Heart left ventricle (tissue), 16 donors: ENCODE data around the gene CRACR2A. TPM values are rescaled to one million over a fixed set of nuclear protein-coding genes. Genes with fewer than 3 reads are reported as not detected.

ENCODE experiments used
- ATAC-seq, 4 donors: fragments of 200-7000 bp; cut with Tn5 transposase; one replicate each; pipeline ENCODE4 v1.9.1; 2020 to 2022; ENCODE audit warnings: moderate library complexity in 4 of 4, mild to moderate bottlenecking in 3 of 4, moderate number of reproducible peaks in 1 of 4
- DNase-seq, 5 donors: peaks; one replicate each; pipeline ENCODE4 v3.0.0-alpha.2; 2020
- H3K27ac ChIP-seq, 12 donors: fragments of 200-600 bp; sonication (generic) in 4 of 12; one replicate each; pipeline versions ENCODE4 v1.5.0 to v1.8.0; 2016 to 2022; ENCODE audit warnings: mild to moderate bottlenecking in 2 of 12
- H3K27me3 ChIP-seq, 9 donors: fragments of 200-600 bp; sonication (generic) in 2 of 9; one replicate each; pipeline versions ENCODE4 v1.5.1 to v1.8.0; 2016 to 2022; ENCODE audit warnings: mild to moderate bottlenecking in 3 of 9
- H3K36me3 ChIP-seq, 9 donors: fragments of 200-600 bp; sonication (generic) in 2 of 9; one replicate each; pipeline versions ENCODE4 v1.5.0 to v1.8.0; 2018 to 2022; ENCODE audit warnings: mild to moderate bottlenecking in 2 of 9
- H3K4me1 ChIP-seq, 12 donors: fragments of 200-600 bp; sonication (generic) in 4 of 12; one replicate each; pipeline versions ENCODE4 v1.5.0 to v1.8.0; 2016 to 2022; ENCODE audit warnings: mild to moderate bottlenecking in 3 of 12
- H3K4me3 ChIP-seq, 12 donors: fragments of 200-600 bp; sonication (generic) in 4 of 12; one replicate each; pipeline versions ENCODE4 v1.5.0 to v1.8.0; 2017 to 2022; ENCODE audit warnings: mild to moderate bottlenecking in 9 of 12, moderate library complexity in 4 of 12
- H3K9me3 ChIP-seq, 12 donors: fragments of 200-600 bp; sonication (generic) in 4 of 12; one replicate each; pipeline versions ENCODE4 v1.5.0 to v1.8.0; 2016 to 2022; ENCODE audit warnings: mild to moderate bottlenecking in 1 of 12
- CTCF ChIP-seq, 12 donors: fragments of 200-600 bp; sonication (generic) in 4 of 12; IDR thresholded peaks; one replicate each; pipeline versions ENCODE4 v1.5.0 to v1.8.0; 2018 to 2022; ENCODE audit warnings: antibody characterized with exemption in 12 of 12, mild to moderate bottlenecking in 5 of 12
- POLR2A ChIP-seq, 2 donors: fragments of 450-650 bp; IDR thresholded peaks; one replicate each; pipeline ENCODE4 v1.6.1; 2017; ENCODE audit warnings: antibody characterized with exemption in 2 of 2, mild to moderate bottlenecking in 2 of 2, moderate library complexity in 2 of 2
- WGBS, 4 donors: extraction: QIAGEN DNeasy Blood & Tissue Kit in 2 of 4; methylation state at CpG; one replicate each; pipeline versions ENCODE4 v1.1.5 to v1.1.7; 2013 to 2018; 5-methylcytosine and 5-hydroxymethylcytosine counted together
- intact Hi-C, 10 donors: fragments of 100-400 bp; cut with DNase I; formaldehyde crosslinking; loops; one replicate each; pipeline versions ENCODE4 v1.11.1 to v1.14.2; 2022
- polyA plus RNA-seq, 2 donors: library from polyadenylated mRNA; stranded (reverse); fragments of 200-250 nt; gene quantifications; one replicate each; pipeline ENCODE4 v1.2.3, GENCODE V29; 2013
- total RNA-seq, 9 donors: library from RNA; depleted of rRNA in 2 of 9; stranded (reverse); fragments of >200 nt in 2 of 9; fragmentation: NEBNext Ultra II Directional in 3 of 9; extraction: Animal tissue kit (Norgen Biotek cat#: 25700) in 3 of 9; gene quantifications; one replicate each; pipeline versions ENCODE4 v1.1.0 to v1.2.4, GENCODE V29; 2016 to 2023
- donor health status: ischemic (EF 13 %, LVEDD 7.1; RV severe dilation, severe dysfunction).
- donor health status: healthy with polysubstance abuse.
- donor health status: DM: no; HTN: yes; CAD: no.
- donor health status: DM: no; HTN: no; CAD: no.
- donor health status: ischemic (EF 25% LVEDD 6.9; RV normal size, moderate dysfunction).
- donor health status: ischemic (EF 25% LVEDD 5.7; RV mildly dilated, moderate dysfunction).
- donor health status: healthy.
- donor health status: DM: yes; HTN: yes; CAD: no.
- donor health status: ischemic (EF 35%, LVEDD 5.7; RV mildly dilated, moderate dysfunction).
- donor health status: nonischemic (EF 11% LVEDD 7.7; RV severe dilation, severe dysfunction).
- donor health status: DM: yes; HTN: yes; CAD: no.
- donor health status: PGD.
- donor health status: ischemic (EF 29% LVEDD 5.4; RV normal size, mild dysfunction).
- donor health status: nonischemic (EF 23%, LVEDD 6.1; RV moderate dilation, normal function).

Gene CRACR2A
- total and polyA plus RNA-seq, 11 donors, result 1.0 to 14.1 (median 4.7) TPM

GRCh38 chr12:3789838-3790237, 36.9 kb upstream of the CRACR2A start:
- intact Hi-C loops, result no loop called here
- 90 to 100% (median 96%) methylated on average over 1 of the region's 1 CpG for WGBS, 4 donors
- no peaks in the 10 kb centered on the region for H3K4me1 ChIP-seq
- H3K36me3 ChIP-seq, result no peaks in the 10 kb centered on the region
- no peak for DNase-seq
- H3K27ac ChIP-seq, result no peak overlapping the region
- no peak for ATAC-seq
- TF ChIP-seq POLR2A (IDR thresholded peaks at IDR 0.05), result no peak
- TF ChIP-seq CTCF (IDR thresholded peaks at IDR 0.05), result no peak
- no peak overlapping the region for H3K4me3 ChIP-seq
- H3K27me3 ChIP-seq, result no peaks in the 10 kb centered on the region
- H3K9me3 ChIP-seq, result peaks cover 0 to 11% (median 0%) of the 10 kb centered on the region in 12 donors

GRCh38 chr12:3777206-3777809, 24.4 kb upstream of the CRACR2A start:
- ATAC-seq (peak; percentile 48 to 65 (median 62)), DNase-seq (no peak)
- Histone ChIP-seq H3K27me3 (no peaks in the 10 kb centered on the region), H3K27ac (no peak overlapping the region), H3K4me1 (peaks cover 0 to 14% (median 1%) of the 10 kb centered on the region in 12 donors), H3K4me3 (no peak overlapping the region), H3K9me3 (no peaks in the 10 kb centered on the region), H3K36me3 (no peaks in the 10 kb centered on the region)
- WGBS, 4 donors, result 54 to 67% (median 65%) methylated on average over 3 of the region's 3 CpGs
- TF ChIP-seq CTCF (IDR thresholded peaks at IDR 0.05) (peak; percentile 48 to 79 (median 70)), POLR2A (IDR thresholded peaks at IDR 0.05) (no peak)
- intact Hi-C loops, result loop anchor here (1.0 to 10.0 kb wide), 17 partner anchors 93 to 483 kb away; partner anchors contain the start of gene PRMT8 (in 1 of the 10)

- Histone ChIP-seq H3K4me1 (peaks cover 0 to 16% (median 6%) of the 10 kb centered on the region in 12 donors), H3K4me3 (no peak overlapping the region), H3K9me3 (no peaks in the 10 kb centered on the region), H3K27me3 (no peaks in the 10 kb centered on the region), H3K36me3 (no peaks in the 10 kb centered on the region), H3K27ac (no peak overlapping the region)
- ATAC-seq (no peak), DNase-seq (no peak)
- WGBS, 4 donors, result 85 to 88% (median 86%) methylated on average over 5 of the region's 5 CpGs
- intact Hi-C loops, result loop anchor here (2.0 to 10.0 kb wide), 16 partner anchors 91 to 481 kb away; partner anchors contain the start of gene PRMT8 (in 1 of the 10)
- TF ChIP-seq POLR2A (IDR thresholded peaks at IDR 0.05), result no peak
- TF ChIP-seq CTCF (IDR thresholded peaks at IDR 0.05), result no peak
Observed at GRCh38 chr12:3775385-3776035, 22.6 kb upstream of the CRACR2A start.

GRCh38 chr12:3772380-3772779, 19.5 kb upstream of the CRACR2A start:
- 18 to 31% (median 26%) methylated on average over 4 of the region's 4 CpGs for WGBS, 4 donors
- no peak for ATAC-seq

More at GRCh38 chr12:3772380-3772779, 19.5 kb upstream of the CRACR2A start:
- DNase-seq, result no peak
- no peaks in the 10 kb centered on the region for H3K27me3 ChIP-seq
- H3K9me3 ChIP-seq, result no peaks in the 10 kb centered on the region
- peaks cover 0 to 16% (median 6%) of the 10 kb centered on the region in 12 donors for H3K4me1 ChIP-seq
- H3K4me3 ChIP-seq, result no peak overlapping the region
- TF ChIP-seq POLR2A (IDR thresholded peaks at IDR 0.05) (no peak), CTCF (IDR thresholded peaks at IDR 0.05) (no peak)
- intact Hi-C loops, result loop anchor here in 9 of 10 donors (5.0 to 10.0 kb wide), 9 partner anchors 88 to 478 kb away; partner anchors contain the start of gene PRMT8 (in 1 of the 9)
- H3K27ac ChIP-seq, result no peak overlapping the region
- no peaks in the 10 kb centered on the region for H3K36me3 ChIP-seq
